Measurements from ENCODE around the gene ZNF724. TPM values are rescaled to one million over a fixed set of nuclear protein-coding genes. Genes with fewer than 3 reads are reported as not detected.

Gene ZNF724
- total and polyA plus RNA-seq, 10 of the 15 experiments (the other 5 are each of a cell fraction or from before 2014, with no cell fraction given): 0.71 to 14.7 (median 4.2) TPM

DNA sequence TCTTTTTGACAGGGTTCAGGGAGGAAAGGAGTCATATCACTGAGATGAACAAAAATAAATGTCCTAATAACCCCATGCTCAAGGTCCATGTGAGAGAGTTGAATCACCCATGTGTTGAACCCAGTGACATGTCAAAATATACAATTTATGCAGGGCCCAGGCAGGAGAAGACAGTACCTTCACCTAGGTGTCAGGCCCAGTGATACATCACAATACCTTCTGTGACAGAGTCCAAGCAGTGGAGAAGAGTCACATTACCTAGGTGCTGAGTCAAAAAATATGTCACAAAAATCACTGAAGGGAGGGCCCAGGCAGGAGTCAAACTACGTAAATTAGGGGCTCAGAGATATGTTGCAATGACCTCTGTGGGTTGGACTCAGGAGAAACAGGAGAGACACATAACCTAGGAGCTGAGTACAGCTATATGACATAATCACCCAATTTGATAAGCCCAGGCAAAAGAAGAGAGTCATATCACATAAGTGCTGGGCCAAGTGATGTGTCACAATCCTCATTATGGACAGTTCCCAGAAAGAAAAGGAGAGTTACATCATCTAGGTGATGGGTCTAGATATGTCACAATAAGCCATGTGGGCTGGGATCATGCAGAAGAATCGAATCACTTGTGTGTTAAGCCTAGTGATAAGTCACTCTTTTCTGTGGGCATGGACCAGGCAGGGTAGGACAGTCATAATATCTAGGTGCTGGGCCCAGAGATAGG lies 13.8 kb upstream of the ZNF724 start:
- DNase-seq (ENCODE audit: low read depth, low spot score): no peak
- TF ChIP-seq GABPA (IDR thresholded peaks at IDR 0.05; ENCODE audit: low read depth) (no peak), YBX1 (IDR thresholded peaks at IDR 0.05) (no peak), WRNIP1 (IDR thresholded peaks at IDR 0.05; ENCODE audit: borderline replicate concordance, low read depth, low read length) (no peak), SUZ12 (IDR thresholded peaks at IDR 0.05; ENCODE audit: unreplicated experiment) (no peak), NR2C1 (IDR thresholded peaks at IDR 0.05) (no peak), EED (IDR thresholded peaks at IDR 0.05; ENCODE audit: low read depth) (no peak), BRCA1 (IDR thresholded peaks at IDR 0.05; ENCODE audit: low read depth, low read length) (no peak)
- TF ChIP-seq, protein P1, sequence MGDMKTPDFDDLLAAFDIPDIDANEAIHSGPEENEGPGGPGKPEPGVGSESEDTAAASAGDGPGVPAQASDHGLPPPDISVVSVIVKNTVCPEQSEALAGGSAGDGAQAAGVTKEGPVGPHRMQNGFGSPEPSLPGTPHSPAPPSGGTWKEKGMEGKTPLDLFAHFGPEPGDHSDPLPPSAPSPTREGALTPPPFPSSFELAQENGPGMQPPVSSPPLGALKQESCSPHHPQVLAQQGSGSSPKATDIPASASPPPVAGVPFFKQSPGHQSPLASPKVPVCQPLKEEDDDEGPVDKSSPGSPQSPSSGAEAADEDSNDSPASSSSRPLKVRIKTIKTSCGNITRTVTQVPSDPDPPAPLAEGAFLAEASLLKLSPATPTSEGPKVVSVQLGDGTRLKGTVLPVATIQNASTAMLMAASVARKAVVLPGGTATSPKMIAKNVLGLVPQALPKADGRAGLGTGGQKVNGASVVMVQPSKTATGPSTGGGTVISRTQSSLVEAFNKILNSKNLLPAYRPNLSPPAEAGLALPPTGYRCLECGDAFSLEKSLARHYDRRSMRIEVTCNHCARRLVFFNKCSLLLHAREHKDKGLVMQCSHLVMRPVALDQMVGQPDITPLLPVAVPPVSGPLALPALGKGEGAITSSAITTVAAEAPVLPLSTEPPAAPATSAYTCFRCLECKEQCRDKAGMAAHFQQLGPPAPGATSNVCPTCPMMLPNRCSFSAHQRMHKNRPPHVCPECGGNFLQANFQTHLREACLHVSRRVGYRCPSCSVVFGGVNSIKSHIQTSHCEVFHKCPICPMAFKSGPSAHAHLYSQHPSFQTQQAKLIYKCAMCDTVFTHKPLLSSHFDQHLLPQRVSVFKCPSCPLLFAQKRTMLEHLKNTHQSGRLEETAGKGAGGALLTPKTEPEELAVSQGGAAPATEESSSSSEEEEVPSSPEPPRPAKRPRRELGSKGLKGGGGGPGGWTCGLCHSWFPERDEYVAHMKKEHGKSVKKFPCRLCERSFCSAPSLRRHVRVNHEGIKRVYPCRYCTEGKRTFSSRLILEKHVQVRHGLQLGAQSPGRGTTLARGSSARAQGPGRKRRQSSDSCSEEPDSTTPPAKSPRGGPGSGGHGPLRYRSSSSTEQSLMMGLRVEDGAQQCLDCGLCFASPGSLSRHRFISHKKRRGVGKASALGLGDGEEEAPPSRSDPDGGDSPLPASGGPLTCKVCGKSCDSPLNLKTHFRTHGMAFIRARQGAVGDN (IDR thresholded peaks at IDR 0.05): no peak
- TF ChIP-seq, protein P2, sequence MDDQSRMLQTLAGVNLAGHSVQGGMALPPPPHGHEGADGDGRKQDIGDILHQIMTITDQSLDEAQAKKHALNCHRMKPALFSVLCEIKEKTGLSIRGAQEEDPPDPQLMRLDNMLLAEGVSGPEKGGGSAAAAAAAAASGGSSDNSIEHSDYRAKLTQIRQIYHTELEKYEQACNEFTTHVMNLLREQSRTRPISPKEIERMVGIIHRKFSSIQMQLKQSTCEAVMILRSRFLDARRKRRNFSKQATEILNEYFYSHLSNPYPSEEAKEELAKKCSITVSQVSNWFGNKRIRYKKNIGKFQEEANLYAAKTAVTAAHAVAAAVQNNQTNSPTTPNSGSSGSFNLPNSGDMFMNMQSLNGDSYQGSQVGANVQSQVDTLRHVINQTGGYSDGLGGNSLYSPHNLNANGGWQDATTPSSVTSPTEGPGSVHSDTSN (IDR thresholded peaks at IDR 0.05; ENCODE audit: insufficient replicate concordance, low read depth, low read length): no peak
- TF ChIP-seq, protein P3, sequence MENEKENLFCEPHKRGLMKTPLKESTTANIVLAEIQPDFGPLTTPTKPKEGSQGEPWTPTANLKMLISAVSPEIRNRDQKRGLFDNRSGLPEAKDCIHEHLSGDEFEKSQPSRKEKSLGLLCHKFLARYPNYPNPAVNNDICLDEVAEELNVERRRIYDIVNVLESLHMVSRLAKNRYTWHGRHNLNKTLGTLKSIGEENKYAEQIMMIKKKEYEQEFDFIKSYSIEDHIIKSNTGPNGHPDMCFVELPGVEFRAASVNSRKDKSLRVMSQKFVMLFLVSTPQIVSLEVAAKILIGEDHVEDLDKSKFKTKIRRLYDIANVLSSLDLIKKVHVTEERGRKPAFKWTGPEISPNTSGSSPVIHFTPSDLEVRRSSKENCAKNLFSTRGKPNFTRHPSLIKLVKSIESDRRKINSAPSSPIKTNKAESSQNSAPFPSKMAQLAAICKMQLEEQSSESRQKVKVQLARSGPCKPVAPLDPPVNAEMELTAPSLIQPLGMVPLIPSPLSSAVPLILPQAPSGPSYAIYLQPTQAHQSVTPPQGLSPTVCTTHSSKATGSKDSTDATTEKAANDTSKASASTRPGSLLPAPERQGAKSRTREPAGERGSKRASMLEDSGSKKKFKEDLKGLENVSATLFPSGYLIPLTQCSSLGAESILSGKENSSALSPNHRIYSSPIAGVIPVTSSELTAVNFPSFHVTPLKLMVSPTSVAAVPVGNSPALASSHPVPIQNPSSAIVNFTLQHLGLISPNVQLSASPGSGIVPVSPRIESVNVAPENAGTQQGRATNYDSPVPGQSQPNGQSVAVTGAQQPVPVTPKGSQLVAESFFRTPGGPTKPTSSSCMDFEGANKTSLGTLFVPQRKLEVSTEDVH (IDR thresholded peaks at IDR 0.05; ENCODE audit: low read depth, partially characterized antibody): no peak
- H3K27ac ChIP-seq (ENCODE audit: control insufficient read depth, insufficient read depth): no peak overlapping the region
- 98% methylated on average over 2 of the region's 2 CpGs for WGBS (ENCODE audit: insufficient coverage, insufficient replicate concordance, low lambda C conversion rate, missing lambda C conversion rate)
- no peaks in the 10 kb centered on the region for H3K4me1 ChIP-seq (ENCODE audit: control insufficient read depth, insufficient read depth, low read length)
- FAIRE-seq: no peak
- ChIA-PET POLR2A (no interaction called here), RAD21 (ENCODE audit: unreplicated experiment) (no interaction called here), SMC1A (ENCODE audit: uncharacterized antibody, unreplicated experiment) (no interaction called here), CTCF (no interaction called here)
- H3K27me3 ChIP-seq (replicated peaks in 1 of 2; ENCODE audit: control insufficient read depth in 2 of 2, insufficient read depth in 2 of 2, low read length in 1 of 2): no peaks in the 10 kb centered on the region
- no peaks in the 10 kb centered on the region; the same call in 2 of the 3 replicates for H3K9me3 ChIP-seq (replicated peaks; ENCODE audit: control insufficient read depth, insufficient read depth, low read length)
- no peaks in the 10 kb centered on the region for H4K20me1 ChIP-seq (ENCODE audit: control insufficient read depth, insufficient read depth)
- no TSS peak for BruUV-seq (replicated peaks)
- H3K79me2 ChIP-seq (ENCODE audit: control insufficient read depth, insufficient read depth, low read length): no peaks in the 10 kb centered on the region
- peaks cover 0 to 14% of the 10 kb centered on the region in 2 experiments; a peak in 3 of 4 replicates for H3K36me3 ChIP-seq (ENCODE audit: control insufficient read depth in 2 of 2, insufficient read depth in 2 of 2, low read length in 1 of 2)
- no peak overlapping the region for H3K9ac ChIP-seq (ENCODE audit: control insufficient read depth, insufficient read depth, low read length)
- ATAC-seq: no peak
- in situ Hi-C loops (cut with MboI): no loop called here
- H2AFZ ChIP-seq (ENCODE audit: control insufficient read depth, low read depth, low read length): no peak overlapping the region
- no peak overlapping the region for H3K4me3 ChIP-seq
- H3K4me2 ChIP-seq (ENCODE audit: control insufficient read depth, insufficient read depth): no peak overlapping the region
- intact Hi-C loops (cut with micrococcal nuclease; ENCODE audit: unreplicated experiment): no loop called here
